SU-DHL-6 (cell line): Measurements from ENCODE around the gene ITGB7.

Source experiments
- H2AFZ ChIP-seq: fragments of 200-600 bp; sonication (generic); 2 replicates; pipeline ENCODE4 v1.6.1; 2014; ENCODE audit warnings: low read depth, mild to moderate bottlenecking, moderate library complexity, mixed read lengths, antibody characterized with exemption, low read length; ENCODE audit not compliant: severe bottlenecking
- H3F3A ChIP-seq: fragments of 200-600 bp; shearing (Covaris generic); 2 replicates; pipeline ENCODE4 v1.6.0; 2016; ENCODE audit warnings: antibody characterized with exemption, mild to moderate bottlenecking; ENCODE audit not compliant: insufficient read depth
- H3K27ac ChIP-seq: fragments of 200-600 bp; sonication (generic); 2 replicates; pipeline ENCODE4 v1.5.1; 2016; ENCODE audit warnings: low read depth, mild to moderate bottlenecking, low read length, moderate library complexity, mixed read lengths
- H3K27me3 ChIP-seq: fragments of 200-600 bp; sonication (generic), shearing (Covaris generic); 2 replicates; pipeline ENCODE4 v1.6.0; 2014; ENCODE audit warnings: mild to moderate bottlenecking, low read length
- H3K36me3 ChIP-seq: fragments of 200-600 bp; sonication (generic); 2 replicates; pipeline ENCODE4 v1.6.1; 2014; ENCODE audit warnings: mild to moderate bottlenecking, low read length, mixed read lengths
- H3K4me2 ChIP-seq: fragments of 300-600, 200-600 bp; shearing (Covaris generic), sonication (generic); 2 replicates; pipeline ENCODE4 v1.6.0; 2014; ENCODE audit warnings: low read length, low read depth, mild to moderate bottlenecking; ENCODE audit not compliant: poor library complexity, severe bottlenecking
- H3K4me3 ChIP-seq: fragments of 200-600 bp; sonication (generic); 2 replicates; pipeline ENCODE4 v1.5.1; 2014; ENCODE audit warnings: antibody characterized with exemption, low read length, mild to moderate bottlenecking, mixed read lengths; ENCODE audit not compliant: insufficient read depth, poor library complexity, severe bottlenecking
- H3K79me2 ChIP-seq: fragments of 200-600 bp; sonication (generic); 2 replicates; pipeline ENCODE4 v1.6.1; 2014; ENCODE audit warnings: mild to moderate bottlenecking, low read length, moderate library complexity; ENCODE audit not compliant: insufficient read depth
- H3K9ac ChIP-seq: fragments of 200-600 bp; sonication (generic); 2 replicates; pipeline ENCODE4 v1.7.0; 2014; ENCODE audit warnings: mild to moderate bottlenecking, low read length
- H3K9me2 ChIP-seq: fragments of 200-600 bp; sonication (generic); replicated peaks from 2 replicates; pipeline ENCODE4 v1.6.1; 2014; ENCODE audit warnings: low read length; ENCODE audit not compliant: insufficient read depth
- H3K9me3 ChIP-seq: fragments of 200-600 bp; sonication (generic); 2 replicates; pipeline ENCODE4 v1.6.1; 2014; ENCODE audit warnings: low read length, mixed read lengths; ENCODE audit not compliant: insufficient read depth
- H4K20me1 ChIP-seq: fragments of 200-600 bp; sonication (generic); 2 replicates; pipeline ENCODE4 v1.6.1; 2014; ENCODE audit warnings: low read depth, mild to moderate bottlenecking, antibody characterized with exemption, low read length, moderate library complexity, mixed read lengths
- EZH2phosphoT487 ChIP-seq: fragments of 200-600 bp; sonication (generic), shearing (Covaris generic); conservative IDR thresholded peaks from 2 replicates; pipeline ENCODE4 v1.6.1; 2018; ENCODE audit warnings: mild to moderate bottlenecking, antibody characterized with exemption, low read length, moderate library complexity, mixed read lengths
- TF ChIP-seq, protein P1 (sequence below): fragments of 200-600 bp; sonication (generic); IDR thresholded peaks from one replicate; pipeline ENCODE4 v1.5.1; 2017; ENCODE audit warnings: antibody characterized with exemption, mild to moderate bottlenecking, low read length, moderate library complexity; ENCODE audit not compliant: insufficient read depth, poor library complexity, severe bottlenecking

Gene ITGB7

GRCh38 chr12:53239643-53240258, 32.7 kb upstream of the ITGB7 start:
- no peaks in the 10 kb centered on the region for H3K9me3 ChIP-seq
- H3K4me2 ChIP-seq = no peak overlapping the region
- H3K27me3 ChIP-seq = 0 out of 2 replicates have a peak, but pooled peaks cover 3% of the 10 kb centered on the region
- H2AFZ ChIP-seq = no peak overlapping the region
- no peaks in the 10 kb centered on the region for H3K9me2 ChIP-seq
- H3K4me3 ChIP-seq = no peak overlapping the region
- H3F3A ChIP-seq = no peaks in the 10 kb centered on the region
- H3K36me3 ChIP-seq = no peaks in the 10 kb centered on the region
- TF ChIP-seq EZH2phosphoT487 = no peak
- TF ChIP-seq, protein P1, sequence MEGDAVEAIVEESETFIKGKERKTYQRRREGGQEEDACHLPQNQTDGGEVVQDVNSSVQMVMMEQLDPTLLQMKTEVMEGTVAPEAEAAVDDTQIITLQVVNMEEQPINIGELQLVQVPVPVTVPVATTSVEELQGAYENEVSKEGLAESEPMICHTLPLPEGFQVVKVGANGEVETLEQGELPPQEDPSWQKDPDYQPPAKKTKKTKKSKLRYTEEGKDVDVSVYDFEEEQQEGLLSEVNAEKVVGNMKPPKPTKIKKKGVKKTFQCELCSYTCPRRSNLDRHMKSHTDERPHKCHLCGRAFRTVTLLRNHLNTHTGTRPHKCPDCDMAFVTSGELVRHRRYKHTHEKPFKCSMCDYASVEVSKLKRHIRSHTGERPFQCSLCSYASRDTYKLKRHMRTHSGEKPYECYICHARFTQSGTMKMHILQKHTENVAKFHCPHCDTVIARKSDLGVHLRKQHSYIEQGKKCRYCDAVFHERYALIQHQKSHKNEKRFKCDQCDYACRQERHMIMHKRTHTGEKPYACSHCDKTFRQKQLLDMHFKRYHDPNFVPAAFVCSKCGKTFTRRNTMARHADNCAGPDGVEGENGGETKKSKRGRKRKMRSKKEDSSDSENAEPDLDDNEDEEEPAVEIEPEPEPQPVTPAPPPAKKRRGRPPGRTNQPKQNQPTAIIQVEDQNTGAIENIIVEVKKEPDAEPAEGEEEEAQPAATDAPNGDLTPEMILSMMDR = no peak
- H3K27ac ChIP-seq = no peak overlapping the region
- H3K79me2 ChIP-seq = no peaks in the 10 kb centered on the region
- no peaks in the 10 kb centered on the region for H4K20me1 ChIP-seq
- no peak overlapping the region for H3K9ac ChIP-seq

DNA sequence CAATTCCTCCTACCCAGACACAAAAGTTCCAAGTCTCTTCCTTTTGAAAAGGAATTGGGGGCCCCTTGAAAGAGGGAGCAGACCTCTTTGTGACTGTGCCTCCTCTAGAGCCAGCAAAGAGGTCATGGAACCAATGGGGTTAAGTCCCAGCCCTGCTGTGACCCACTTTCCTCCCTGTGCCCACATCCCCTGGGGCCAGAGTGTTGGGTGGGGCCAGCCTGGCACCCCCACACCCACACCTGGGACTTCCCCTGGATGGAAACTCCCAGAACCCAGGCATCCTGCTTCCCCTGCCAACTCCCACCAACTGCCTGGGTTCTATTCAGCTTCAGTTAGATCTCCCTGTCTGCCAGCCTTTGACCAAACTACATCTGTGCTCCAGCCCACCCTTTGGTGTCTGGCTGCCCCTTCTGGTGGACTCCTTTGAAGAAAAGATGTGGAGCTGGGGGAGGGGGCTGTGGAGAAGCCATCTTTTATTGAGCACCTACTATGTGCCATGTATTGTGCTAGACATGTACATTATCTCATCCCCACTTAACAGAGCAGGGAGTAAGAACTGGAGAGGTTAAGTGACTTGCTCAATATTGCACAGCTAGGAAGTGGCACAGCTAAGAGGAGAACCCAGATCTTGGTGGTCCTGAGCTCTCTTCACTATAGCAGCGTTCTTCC, 29.5 kb upstream of the ITGB7 start:
- TF ChIP-seq, protein P1 = no peak
- TF ChIP-seq EZH2phosphoT487 = no peak
- Histone ChIP-seq H3K9me3 (no peaks in the 10 kb centered on the region), H3K36me3 (no peaks in the 10 kb centered on the region), H4K20me1 (no peaks in the 10 kb centered on the region), H3K9me2 (no peaks in the 10 kb centered on the region), H3F3A (no peaks in the 10 kb centered on the region), H3K27ac (no peak overlapping the region), H3K79me2 (no peaks in the 10 kb centered on the region), H3K9ac (no peak overlapping the region), H3K4me2 (no peak overlapping the region), H2AFZ (no peak overlapping the region), H3K4me3 (no peak overlapping the region), H3K27me3 (0 out of 2 replicates have a peak, but pooled peaks cover 3% of the 10 kb centered on the region)

GRCh38 chr12:53235742-53236442, 28.8 kb upstream of the ITGB7 start:
- no peaks in the 10 kb centered on the region for H3F3A ChIP-seq
- no peaks in the 10 kb centered on the region for H3K9me2 ChIP-seq
- H3K36me3 ChIP-seq = no peaks in the 10 kb centered on the region
- no peaks in the 10 kb centered on the region for H3K9me3 ChIP-seq
- peaks cover 3% of the 10 kb centered on the region; the same call in 1 of the 2 replicates for H3K27me3 ChIP-seq
- no peak overlapping the region for H3K4me2 ChIP-seq
- no peaks in the 10 kb centered on the region for H3K79me2 ChIP-seq
- no peak overlapping the region for H3K9ac ChIP-seq
- TF ChIP-seq EZH2phosphoT487 = no peak
- TF ChIP-seq, protein P1 = no peak
- no peak overlapping the region for H3K4me3 ChIP-seq
- no peak overlapping the region for H3K27ac ChIP-seq
- H4K20me1 ChIP-seq = no peaks in the 10 kb centered on the region
- no peak overlapping the region for H2AFZ ChIP-seq
